Neural progenitor cell (in vitro differentiated cells): ENCODE measurements around the gene IDE. TPM values are rescaled to one million over a fixed set of nuclear protein-coding genes. Genes with fewer than 3 reads are reported as not detected.

Experiments used
- DNase-seq: peaks from one replicate; pipeline ENCODE4 v3.0.0-alpha.2; 2016; ENCODE audit warnings: low spot score
- H2AFZ ChIP-seq: fragments of 200-600 bp; sonication (generic); replicated peaks from 2 replicates; pipeline ENCODE4 v1.6.1; 2016; ENCODE audit warnings: antibody characterized with exemption
- H3F3A ChIP-seq: fragments of 200-600 bp; sonication (generic); 2 replicates; pipeline ENCODE4 v1.6.1; 2016; ENCODE audit warnings: antibody characterized with exemption, low read depth
- H3K27ac ChIP-seq: fragments of 200-600 bp; sonication (generic); 2 replicates; pipeline ENCODE4 v1.5.1; 2016; ENCODE audit warnings: mild to moderate bottlenecking
- H3K27me3 ChIP-seq: fragments of 200-600 bp; sonication (generic); 2 replicates; pipeline ENCODE4 v1.6.1; 2016; ENCODE audit warnings: mild to moderate bottlenecking, moderate library complexity
- H3K36me3 ChIP-seq: fragments of 200-600 bp; sonication (generic); 2 replicates; pipeline ENCODE4 v1.5.1; 2016
- H3K4me1 ChIP-seq: fragments of 200-600 bp; sonication (generic); 2 replicates; pipeline ENCODE4 v1.6.1; 2016; ENCODE audit warnings: mixed run types
- H3K4me2 ChIP-seq: fragments of 200-600 bp; sonication (generic); 2 replicates; pipeline ENCODE4 v1.6.1; 2016
- H3K4me3 ChIP-seq: fragments of 200-600 bp; sonication (generic); 2 replicates; pipeline ENCODE4 v1.5.1; 2016
- H3K79me2 ChIP-seq: fragments of 200-600 bp; sonication (generic); 2 replicates; pipeline ENCODE4 v1.6.1; 2016; ENCODE audit warnings: low read depth
- H3K9ac ChIP-seq: fragments of 200-600 bp; sonication (generic); 2 replicates; pipeline ENCODE4 v1.6.1; 2016
- H3K9me3 ChIP-seq: fragments of 200-600 bp; sonication (generic); 2 replicates; pipeline ENCODE4 v1.5.1; 2016; ENCODE audit warnings: low read depth
- H4K20me1 ChIP-seq: fragments of 200-600 bp; sonication (generic); 2 replicates; pipeline ENCODE4 v1.6.1; 2016; ENCODE audit warnings: low read depth
- H3K27ac Mint-ChIP-seq: 3 replicates; pipeline ENCODE4 v1.8.0; 2021; ENCODE audit warnings: mixed read lengths
- H3K27me3 Mint-ChIP-seq: 2 replicates; pipeline ENCODE4 v1.8.0; 2022; ENCODE audit warnings: low read depth, mild to moderate bottlenecking, inconsistent platforms, moderate library complexity, mixed read lengths; ENCODE audit not compliant: insufficient read depth
- H3K36me3 Mint-ChIP-seq: 3 replicates; pipeline ENCODE4 v1.8.0; 2021; ENCODE audit warnings: mixed read lengths
- H3K4me1 Mint-ChIP-seq: 3 replicates; pipeline ENCODE4 v1.8.0; 2021; ENCODE audit warnings: mixed read lengths
- H3K4me3 Mint-ChIP-seq: 3 replicates; pipeline ENCODE4 v1.8.0; 2021; ENCODE audit warnings: mild to moderate bottlenecking, moderate library complexity, mixed read lengths
- H3K9me3 Mint-ChIP-seq: 3 replicates; pipeline ENCODE4 v1.8.0; 2020; ENCODE audit warnings: mixed read lengths
- EZH2 ChIP-seq: fragments of 200-600 bp; sonication (generic); IDR thresholded peaks from 2 replicates; pipeline ENCODE4 v1.6.1; 2017; ENCODE audit warnings: antibody characterized with exemption, mild to moderate bottlenecking, moderate library complexity
- EZH2phosphoT487 ChIP-seq: fragments of 200-600 bp; sonication (generic); IDR thresholded peaks from 2 replicates; pipeline ENCODE4 v1.6.1; 2017; ENCODE audit warnings: antibody characterized with exemption
- total RNA-seq: library from RNA; depleted of rRNA; stranded (reverse); fragments of >200 nt; gene quantifications from 2 replicates; pipeline ENCODE4 v1.2.3, GENCODE V29; 2015; ENCODE audit warnings: low replicate concordance
- TF ChIP-seq, protein P1 (sequence below): fragments of 200-600 bp; sonication (generic); IDR thresholded peaks from 2 replicates; pipeline ENCODE4 v1.5.1; 2017; ENCODE audit warnings: antibody characterized with exemption, mild to moderate bottlenecking

Gene IDE
- total RNA-seq, 1 donor from 2014 or later, result 44.8 TPM

DNA sequence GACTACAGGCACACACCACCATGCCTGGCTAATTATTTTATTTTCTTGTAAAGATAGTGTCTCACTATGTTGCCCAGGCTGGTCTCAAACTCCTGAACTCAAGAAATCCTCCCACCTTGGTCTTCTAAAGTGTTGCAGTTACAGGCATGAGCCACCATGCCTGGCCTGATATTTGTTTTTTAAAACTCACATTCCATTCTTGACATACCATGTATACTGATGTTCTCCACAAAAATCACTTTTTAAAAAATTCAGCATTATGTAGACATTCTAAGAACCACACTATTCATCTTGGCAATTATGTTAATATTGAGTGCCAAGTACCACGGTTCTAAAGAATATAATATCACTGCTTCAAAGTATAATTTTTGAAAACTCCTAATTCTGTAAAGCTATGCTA, 43.5 kb downstream of the IDE start:
- Histone ChIP-seq H3K4me1 (peaks cover 11% of the 10 kb centered on the region), H3K4me3 (no peak overlapping the region), H3K4me2 (no peak overlapping the region), H4K20me1 (peaks cover 3% of the 10 kb centered on the region), H3K27me3 (no peaks in the 10 kb centered on the region), H2AFZ (no peak overlapping the region), H3K27ac (no peak overlapping the region), H3K36me3 (no peaks in the 10 kb centered on the region), H3K9me3 (no peaks in the 10 kb centered on the region), H3F3A (no peaks in the 10 kb centered on the region), H3K9ac (no peak overlapping the region), H3K79me2 (no peaks in the 10 kb centered on the region)
- Mint-ChIP-seq H3K36me3 (peaks cover 13% of the 10 kb centered on the region), H3K4me3 (no peak overlapping the region), H3K4me1 (no peaks in the 10 kb centered on the region), H3K27ac (no peak overlapping the region), H3K27me3 (no peaks in the 10 kb centered on the region), H3K9me3 (no peaks in the 10 kb centered on the region)
- no peak for TF ChIP-seq EZH2
- TF ChIP-seq, protein P1, sequence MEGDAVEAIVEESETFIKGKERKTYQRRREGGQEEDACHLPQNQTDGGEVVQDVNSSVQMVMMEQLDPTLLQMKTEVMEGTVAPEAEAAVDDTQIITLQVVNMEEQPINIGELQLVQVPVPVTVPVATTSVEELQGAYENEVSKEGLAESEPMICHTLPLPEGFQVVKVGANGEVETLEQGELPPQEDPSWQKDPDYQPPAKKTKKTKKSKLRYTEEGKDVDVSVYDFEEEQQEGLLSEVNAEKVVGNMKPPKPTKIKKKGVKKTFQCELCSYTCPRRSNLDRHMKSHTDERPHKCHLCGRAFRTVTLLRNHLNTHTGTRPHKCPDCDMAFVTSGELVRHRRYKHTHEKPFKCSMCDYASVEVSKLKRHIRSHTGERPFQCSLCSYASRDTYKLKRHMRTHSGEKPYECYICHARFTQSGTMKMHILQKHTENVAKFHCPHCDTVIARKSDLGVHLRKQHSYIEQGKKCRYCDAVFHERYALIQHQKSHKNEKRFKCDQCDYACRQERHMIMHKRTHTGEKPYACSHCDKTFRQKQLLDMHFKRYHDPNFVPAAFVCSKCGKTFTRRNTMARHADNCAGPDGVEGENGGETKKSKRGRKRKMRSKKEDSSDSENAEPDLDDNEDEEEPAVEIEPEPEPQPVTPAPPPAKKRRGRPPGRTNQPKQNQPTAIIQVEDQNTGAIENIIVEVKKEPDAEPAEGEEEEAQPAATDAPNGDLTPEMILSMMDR, result no peak
- TF ChIP-seq EZH2phosphoT487, result no peak
- DNase-seq, result no peak

DNA sequence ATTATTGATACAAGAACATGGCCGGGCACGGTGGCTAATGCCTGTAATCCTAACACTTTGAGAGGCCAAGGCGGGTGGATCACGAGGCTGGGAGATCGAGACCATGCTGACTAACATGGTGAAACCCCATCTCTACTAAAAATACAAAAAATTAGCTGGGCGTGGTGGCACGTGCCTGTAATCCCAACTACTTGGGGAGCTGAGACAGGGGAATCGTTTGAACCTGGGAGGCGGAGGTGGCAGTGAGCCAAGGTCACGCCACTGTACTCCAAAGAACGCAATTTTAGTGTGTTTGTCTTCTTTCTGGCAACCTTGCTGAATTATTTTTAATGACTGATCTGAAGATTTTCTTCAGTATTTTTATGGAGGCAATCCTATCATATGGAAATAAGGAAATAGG, 46.2 kb downstream of the IDE start:
- Histone ChIP-seq H3K4me3 (no peak overlapping the region), H3F3A (peaks cover 16% of the 10 kb centered on the region), H3K36me3 (no peaks in the 10 kb centered on the region), H2AFZ (no peak overlapping the region), H3K9ac (no peak overlapping the region), H3K9me3 (no peaks in the 10 kb centered on the region), H3K27ac (no peak overlapping the region), H3K27me3 (no peaks in the 10 kb centered on the region), H3K4me1 (peaks cover 23% of the 10 kb centered on the region), H3K79me2 (no peaks in the 10 kb centered on the region), H4K20me1 (peaks cover 16% of the 10 kb centered on the region), H3K4me2 (no peak overlapping the region)
- Mint-ChIP-seq H3K27me3 (no peaks in the 10 kb centered on the region), H3K27ac (no peak overlapping the region), H3K9me3 (no peaks in the 10 kb centered on the region), H3K36me3 (peaks cover 5% of the 10 kb centered on the region), H3K4me3 (no peak overlapping the region), H3K4me1 (peaks cover 3% of the 10 kb centered on the region)
- DNase-seq, result no peak
- no peak for TF ChIP-seq EZH2phosphoT487
- TF ChIP-seq, protein P1, result no peak

DNA sequence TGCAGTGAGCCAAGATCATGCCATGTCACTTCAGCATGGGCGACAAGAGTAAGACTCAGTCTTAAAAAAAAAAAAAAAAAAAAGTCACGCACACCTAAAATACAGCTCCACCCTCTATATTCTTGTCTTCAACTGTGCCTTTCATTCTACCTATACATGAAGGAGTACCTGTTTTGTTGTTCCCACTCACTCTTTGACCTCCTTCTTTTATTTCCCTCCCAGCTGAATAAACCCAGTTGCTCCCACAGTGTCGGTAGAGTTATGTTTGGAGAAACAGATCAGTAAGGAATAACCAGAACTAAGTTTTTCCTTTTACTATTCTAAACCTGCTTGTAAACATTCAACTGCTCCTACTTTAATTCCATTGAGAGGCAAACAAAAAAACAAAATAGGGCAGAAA, 50.3 kb downstream of the IDE start:
- Histone ChIP-seq H3K4me2 (no peak overlapping the region), H3K36me3 (no peaks in the 10 kb centered on the region), H3K9me3 (no peaks in the 10 kb centered on the region), H3K27ac (no peak overlapping the region), H2AFZ (no peak overlapping the region), H3K79me2 (no peaks in the 10 kb centered on the region), H4K20me1 (peaks cover 13% of the 10 kb centered on the region), H3K9ac (no peak overlapping the region), H3K4me3 (no peak overlapping the region), H3F3A (peaks cover 21% of the 10 kb centered on the region), H3K27me3 (no peaks in the 10 kb centered on the region), H3K4me1 (peaks cover 12% of the 10 kb centered on the region)
- Mint-ChIP-seq H3K4me3 (no peak overlapping the region), H3K36me3 (peaks cover 2% of the 10 kb centered on the region), H3K27ac (no peak overlapping the region), H3K27me3 (no peaks in the 10 kb centered on the region), H3K4me1 (peaks cover 3% of the 10 kb centered on the region), H3K9me3 (no peaks in the 10 kb centered on the region)
- no peak for DNase-seq
- TF ChIP-seq, protein P1, result no peak
- no peak for TF ChIP-seq EZH2phosphoT487
- TF ChIP-seq EZH2, result no peak
